Adipose tissue (tissue), 3 donors: ENCODE data around the gene USP22. TPM values are rescaled to one million over a fixed set of nuclear protein-coding genes. Genes with fewer than 3 reads are reported as not detected.
"Not testable (repeated sequence)": the region's sequence is repeated elsewhere in the genome, so short reads cannot be mapped to it uniquely, and the experiment has no call there.

Source experiments
- H3K27ac ChIP-seq: one replicate; pipeline ENCODE4 v1.5.1; 2013; ENCODE audit warnings: low read depth, low read length
- WGBS, 3 donors: extraction: QIAGEN DNeasy Blood & Tissue Kit; methylation state at CpG; one replicate each; pipeline ENCODE4 v1.1.7; 2013; 5-methylcytosine and 5-hydroxymethylcytosine counted together
- polyA plus RNA-seq, 3 donors: library from polyadenylated mRNA; stranded (reverse); fragments of 200-250 nt; gene quantifications; one replicate each; pipeline ENCODE4 v1.2.3, GENCODE V29; 2013
- donor health status: healthy with polysubstance abuse.
- donor health status: Bipolar disorder and iron deficiency.
- donor health status: healthy.

USP22 gene
- polyA plus RNA-seq, 3 donors: 37.8 to 47.9 (median 43.5) TPM

- H3K27ac ChIP-seq: no peak overlapping the region
- WGBS, 3 donors: 86 to 92% (median 91%) methylated on average over 14 of the region's 14 CpGs
Measured at GRCh38 chr17:20981046-20981920, 61.5 kb downstream of the USP22 start.

GRCh38 chr17:20979792-20980083, 63.1 kb downstream of the USP22 start:
- H3K27ac ChIP-seq: no peak overlapping the region
- 38 to 59% (median 57%) methylated on average over 3 of the region's 3 CpGs for WGBS, 3 donors

GRCh38 chr17:20979007-20979791, 63.6 kb downstream of the USP22 start:
- not testable (repeated sequence) for H3K27ac ChIP-seq
- 49 to 65% (median 62%) methylated on average over 9 of the region's 9 CpGs for WGBS, 3 donors

- H3K27ac ChIP-seq: not testable (repeated sequence)
- WGBS, 3 donors: 63 to 88% (median 84%) methylated on average over 13 of the region's 13 CpGs
Measured at GRCh38 chr17:20977609-20978253, 65.1 kb downstream of the USP22 start.

GRCh38 chr17:20975566-20975965, 67.2 kb downstream of the USP22 start:
- H3K27ac ChIP-seq: no peak overlapping the region
- 71 to 78% (median 72%) methylated on average over 1 of the region's 1 CpG for WGBS, 3 donors

GRCh38 chr17:20970329-20970728, 72.5 kb downstream of the USP22 start:
- WGBS, 3 donors: 76 to 79% (median 77%) methylated on average over 4 of the region's 4 CpGs
- H3K27ac ChIP-seq: no peak overlapping the region

- WGBS, 3 donors: 94 to 96% (median 96%) methylated on average over 8 of the region's 8 CpGs
- H3K27ac ChIP-seq: no peak overlapping the region
Measured at GRCh38 chr17:20968913-20969616, 73.7 kb downstream of the USP22 start.

GRCh38 chr17:20967776-20968175, 75.0 kb downstream of the USP22 start:
- no peak overlapping the region for H3K27ac ChIP-seq
- 84 to 89% (median 88%) methylated on average over 3 of the region's 3 CpGs for WGBS, 3 donors

GRCh38 chr17:20966870-20967269, 75.9 kb downstream of the USP22 start:
- WGBS, 3 donors: 14 to 36% (median 25%) methylated on average over 2 of the region's 2 CpGs
- no peak overlapping the region for H3K27ac ChIP-seq

- WGBS, 3 donors: 40 to 89% (median 86%) methylated on average over 1 of the region's 1 CpG
- no peak overlapping the region for H3K27ac ChIP-seq
Measured at GRCh38 chr17:20965492-20965891, 77.3 kb downstream of the USP22 start.

GRCh38 chr17:20961586-20961985, 81.2 kb downstream of the USP22 start:
- H3K27ac ChIP-seq: no peak overlapping the region
- 65 to 85% (median 78%) methylated on average over 5 of the region's 5 CpGs for WGBS, 3 donors

GRCh38 chr17:20960871-20961270, 81.9 kb downstream of the USP22 start:
- WGBS, 3 donors: 80 to 86% (median 85%) methylated on average over 7 of the region's 7 CpGs
- H3K27ac ChIP-seq: no peak overlapping the region

- no peak overlapping the region for H3K27ac ChIP-seq
- WGBS, 3 donors: 43 to 58% (median 51%) methylated on average over 6 of the region's 6 CpGs
Measured at GRCh38 chr17:20955427-20956323, 87.1 kb downstream of the USP22 start.

GRCh38 chr17:20954794-20955193, 88.0 kb downstream of the USP22 start:
- H3K27ac ChIP-seq: no peak overlapping the region
- 47 to 79% (median 75%) methylated on average over 4 of the region's 4 CpGs for WGBS, 3 donors

- WGBS, 3 donors: 51 to 71% (median 69%) methylated on average over 7 of the region's 7 CpGs
- no peak overlapping the region for H3K27ac ChIP-seq
Measured at GRCh38 chr17:20952183-20952582, 90.6 kb downstream of the USP22 start.
